HL-60 (cell line): ENCODE results near the gene CD93.

Experiments used
- GABPA ChIP-seq: IDR thresholded peaks from 2 replicates; pipeline ENCODE4 v1.6.1; 2012; ENCODE audit warnings: low read depth
- POLR2AphosphoS5 ChIP-seq: IDR thresholded peaks from 2 replicates; pipeline ENCODE4 v1.6.1; 2012; ENCODE audit warnings: low read depth
- TF ChIP-seq, protein P1 (sequence below): IDR thresholded peaks from one replicate; pipeline ENCODE4 v1.5.1; 2011; ENCODE audit warnings: low read length, control low read depth, inconsistent platforms; ENCODE audit not compliant: insufficient read depth

DNA sequence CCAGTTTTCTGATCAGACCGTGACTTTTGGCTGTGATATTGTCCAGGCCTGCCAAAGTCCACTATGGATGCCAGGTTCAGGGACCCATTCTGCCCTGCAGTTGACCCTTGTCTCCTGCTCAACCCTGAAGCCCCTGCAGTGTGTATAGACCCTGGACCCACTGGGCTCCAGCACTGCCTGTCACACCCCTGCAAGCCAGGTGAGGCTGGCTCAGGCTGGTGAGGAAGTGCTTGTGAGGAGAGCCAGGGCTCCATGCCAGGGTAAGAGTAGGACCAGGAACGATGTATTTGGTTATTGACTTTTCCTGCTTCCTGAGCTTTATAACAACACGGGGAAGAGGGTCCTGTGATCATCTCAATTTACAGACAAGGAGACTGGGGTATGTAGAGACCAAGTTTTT, 19.1 kb upstream of the CD93 start:
- TF ChIP-seq POLR2AphosphoS5 (no peak), GABPA (no peak)
- TF ChIP-seq, protein P1, sequence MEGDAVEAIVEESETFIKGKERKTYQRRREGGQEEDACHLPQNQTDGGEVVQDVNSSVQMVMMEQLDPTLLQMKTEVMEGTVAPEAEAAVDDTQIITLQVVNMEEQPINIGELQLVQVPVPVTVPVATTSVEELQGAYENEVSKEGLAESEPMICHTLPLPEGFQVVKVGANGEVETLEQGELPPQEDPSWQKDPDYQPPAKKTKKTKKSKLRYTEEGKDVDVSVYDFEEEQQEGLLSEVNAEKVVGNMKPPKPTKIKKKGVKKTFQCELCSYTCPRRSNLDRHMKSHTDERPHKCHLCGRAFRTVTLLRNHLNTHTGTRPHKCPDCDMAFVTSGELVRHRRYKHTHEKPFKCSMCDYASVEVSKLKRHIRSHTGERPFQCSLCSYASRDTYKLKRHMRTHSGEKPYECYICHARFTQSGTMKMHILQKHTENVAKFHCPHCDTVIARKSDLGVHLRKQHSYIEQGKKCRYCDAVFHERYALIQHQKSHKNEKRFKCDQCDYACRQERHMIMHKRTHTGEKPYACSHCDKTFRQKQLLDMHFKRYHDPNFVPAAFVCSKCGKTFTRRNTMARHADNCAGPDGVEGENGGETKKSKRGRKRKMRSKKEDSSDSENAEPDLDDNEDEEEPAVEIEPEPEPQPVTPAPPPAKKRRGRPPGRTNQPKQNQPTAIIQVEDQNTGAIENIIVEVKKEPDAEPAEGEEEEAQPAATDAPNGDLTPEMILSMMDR, result no peak
